ENCODE data around the gene CLNK. TPM values are rescaled to one million over a fixed set of nuclear protein-coding genes. Genes with fewer than 3 reads are reported as not detected.

Gene CLNK
- total and polyA plus RNA-seq, 2 donors from 2014 or later, result 2.8 to 4.8 TPM

- TF ChIP-seq, protein P1, sequence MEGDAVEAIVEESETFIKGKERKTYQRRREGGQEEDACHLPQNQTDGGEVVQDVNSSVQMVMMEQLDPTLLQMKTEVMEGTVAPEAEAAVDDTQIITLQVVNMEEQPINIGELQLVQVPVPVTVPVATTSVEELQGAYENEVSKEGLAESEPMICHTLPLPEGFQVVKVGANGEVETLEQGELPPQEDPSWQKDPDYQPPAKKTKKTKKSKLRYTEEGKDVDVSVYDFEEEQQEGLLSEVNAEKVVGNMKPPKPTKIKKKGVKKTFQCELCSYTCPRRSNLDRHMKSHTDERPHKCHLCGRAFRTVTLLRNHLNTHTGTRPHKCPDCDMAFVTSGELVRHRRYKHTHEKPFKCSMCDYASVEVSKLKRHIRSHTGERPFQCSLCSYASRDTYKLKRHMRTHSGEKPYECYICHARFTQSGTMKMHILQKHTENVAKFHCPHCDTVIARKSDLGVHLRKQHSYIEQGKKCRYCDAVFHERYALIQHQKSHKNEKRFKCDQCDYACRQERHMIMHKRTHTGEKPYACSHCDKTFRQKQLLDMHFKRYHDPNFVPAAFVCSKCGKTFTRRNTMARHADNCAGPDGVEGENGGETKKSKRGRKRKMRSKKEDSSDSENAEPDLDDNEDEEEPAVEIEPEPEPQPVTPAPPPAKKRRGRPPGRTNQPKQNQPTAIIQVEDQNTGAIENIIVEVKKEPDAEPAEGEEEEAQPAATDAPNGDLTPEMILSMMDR (IDR thresholded peaks at IDR 0.05; ENCODE audit: borderline replicate concordance, extremely low read depth, insufficient read depth), result no peak
- FAIRE-seq (no peak), DNase-seq (peak in 3 of 5 donors; percentile 56 to 79 (median 74))
- Histone ChIP-seq H3K27me3 (ENCODE audit: control insufficient read depth, insufficient read depth, low read length) (no peaks in the 10 kb centered on the region), H3K4me1 (ENCODE audit: control insufficient read depth in 2 of 3, insufficient read depth in 2 of 3, low read depth in 1 of 3, low read length in 3 of 3) (no peaks in the 10 kb centered on the region), H3K9me3 (ENCODE audit: control insufficient read depth in 2 of 3, insufficient read depth in 1 of 3, low read length in 3 of 3) (no peaks in the 10 kb centered on the region), H3K27ac (ENCODE audit: low read depth in 2 of 2, low read length in 2 of 2) (no peak overlapping the region), H3K9ac (ENCODE audit: low read length in 3 of 3) (no peak overlapping the region), H3K4me3 (ENCODE audit: low read length in 3 of 3) (no peak overlapping the region), H3K36me3 (ENCODE audit: control insufficient read depth in 2 of 3, insufficient read depth in 3 of 3, low read length in 3 of 3) (no peaks in the 10 kb centered on the region)
- intact Hi-C loops (cut with DNase I), result no loop called here
Observed at GRCh38 chr4:10697086-10697485, 12.5 kb upstream of the CLNK start.

- no peaks in the 10 kb centered on the region for H3K4me1 ChIP-seq (ENCODE audit: control insufficient read depth in 2 of 3, insufficient read depth in 2 of 3, low read depth in 1 of 3, low read length in 3 of 3)
- H3K27ac ChIP-seq (ENCODE audit: low read depth in 2 of 2, low read length in 2 of 2), result no peak overlapping the region
- H3K27me3 ChIP-seq (ENCODE audit: control insufficient read depth, insufficient read depth, low read length), result no peaks in the 10 kb centered on the region
- intact Hi-C loops (cut with DNase I), result no loop called here
- TF ChIP-seq, protein P1 (IDR thresholded peaks at IDR 0.05; ENCODE audit: borderline replicate concordance, extremely low read depth, insufficient read depth), result no peak
- FAIRE-seq (no peak), DNase-seq (no peak)
- H3K4me3 ChIP-seq (ENCODE audit: low read length in 3 of 3), result no peak overlapping the region
- H3K9ac ChIP-seq (ENCODE audit: low read length in 3 of 3), result no peak overlapping the region
- no peaks in the 10 kb centered on the region for H3K9me3 ChIP-seq (ENCODE audit: control insufficient read depth in 2 of 3, insufficient read depth in 1 of 3, low read length in 3 of 3)
- no peaks in the 10 kb centered on the region for H3K36me3 ChIP-seq (ENCODE audit: control insufficient read depth in 2 of 3, insufficient read depth in 3 of 3, low read length in 3 of 3)
Observed at GRCh38 chr4:10696253-10696652, 11.7 kb upstream of the CLNK start.

DNA sequence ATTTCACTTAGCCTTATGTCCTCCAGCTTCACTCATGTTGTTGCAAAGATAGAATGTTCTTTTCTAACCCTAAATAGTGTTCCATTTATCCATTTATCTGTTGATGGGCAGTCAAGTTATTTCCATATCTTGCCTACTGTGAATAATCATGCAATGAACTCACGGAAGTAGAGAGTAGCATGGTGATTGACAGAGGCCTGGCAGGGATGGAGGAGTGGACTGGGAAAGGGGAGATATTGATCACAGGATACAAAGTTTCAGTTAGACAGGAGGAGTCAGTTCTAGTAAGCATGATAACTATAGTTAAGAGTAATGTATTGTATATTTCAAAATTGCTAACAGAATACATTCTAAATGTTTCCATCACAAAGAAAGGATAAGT, 10.3 kb upstream of the CLNK start:
- intact Hi-C loops (cut with DNase I), result no loop called here
- TF ChIP-seq, protein P1 (IDR thresholded peaks at IDR 0.05; ENCODE audit: borderline replicate concordance, extremely low read depth, insufficient read depth), result no peak
- Histone ChIP-seq H3K9me3 (ENCODE audit: control insufficient read depth in 2 of 3, insufficient read depth in 1 of 3, low read length in 3 of 3) (no peaks in the 10 kb centered on the region), H3K4me1 (ENCODE audit: control insufficient read depth in 2 of 3, insufficient read depth in 2 of 3, low read depth in 1 of 3, low read length in 3 of 3) (no peaks in the 10 kb centered on the region), H3K9ac (ENCODE audit: low read length in 3 of 3) (no peak overlapping the region), H3K36me3 (ENCODE audit: control insufficient read depth in 2 of 3, insufficient read depth in 3 of 3, low read length in 3 of 3) (no peaks in the 10 kb centered on the region), H3K4me3 (ENCODE audit: low read length in 3 of 3) (no peak overlapping the region), H3K27ac (ENCODE audit: low read depth in 2 of 2, low read length in 2 of 2) (no peak overlapping the region), H3K27me3 (ENCODE audit: control insufficient read depth, insufficient read depth, low read length) (no peaks in the 10 kb centered on the region)
- no peak for FAIRE-seq
- DNase-seq, result no peak

GRCh38 chr4:10694151-10694827, 9.7 kb upstream of the CLNK start:
- intact Hi-C loops (cut with DNase I), result no loop called here
- H3K4me1 ChIP-seq (ENCODE audit: control insufficient read depth in 2 of 3, insufficient read depth in 2 of 3, low read depth in 1 of 3, low read length in 3 of 3), result no peaks in the 10 kb centered on the region
- no peaks in the 10 kb centered on the region for H3K27me3 ChIP-seq (ENCODE audit: control insufficient read depth, insufficient read depth, low read length)
- H3K27ac ChIP-seq (ENCODE audit: low read depth in 2 of 2, low read length in 2 of 2), result no peak overlapping the region
- no peaks in the 10 kb centered on the region for H3K36me3 ChIP-seq (ENCODE audit: control insufficient read depth in 2 of 3, insufficient read depth in 3 of 3, low read length in 3 of 3)
- no peak for DNase-seq
- TF ChIP-seq, protein P1 (IDR thresholded peaks at IDR 0.05; ENCODE audit: borderline replicate concordance, extremely low read depth, insufficient read depth), result no peak
- H3K9ac ChIP-seq (ENCODE audit: low read length in 3 of 3), result no peak overlapping the region
- H3K4me3 ChIP-seq (ENCODE audit: low read length in 3 of 3), result no peak overlapping the region
- no peaks in the 10 kb centered on the region for H3K9me3 ChIP-seq (ENCODE audit: control insufficient read depth in 2 of 3, insufficient read depth in 1 of 3, low read length in 3 of 3)
- no peak for FAIRE-seq
